Spleen (tissue), 11 donors: Measurements from ENCODE around the gene MAPKAP1. TPM values are rescaled to one million over a fixed set of nuclear protein-coding genes. Genes with fewer than 3 reads are reported as not detected.
A peak's percentile ranks its signal among the peaks of the same experiment; 100 is the strongest.

Experiments used
- DNase-seq: peaks from one replicate; pipeline ENCODE4 v3.0.0-alpha.2; 2020
- H3K27ac ChIP-seq, 8 donors: fragments of 200-600 bp; sonication (generic) in 7 of 8; 1 replicate in 4 of 8; 2 replicates in 4 of 8; pipeline versions ENCODE4 v1.5.0 to v1.8.0; 2016 to 2021; ENCODE audit warnings: inconsistent platforms in 4 of 8, mild to moderate bottlenecking in 4 of 8, moderate library complexity in 1 of 8
- H3K27me3 ChIP-seq, 7 donors: fragments of 200-600 bp; sonication (generic) in 6 of 7; replicated peaks in 1 of 7; 1 replicate in 4 of 7; 2 replicates in 3 of 7; pipeline versions ENCODE4 v1.5.0 to v1.8.0; 2016 to 2021; ENCODE audit warnings: inconsistent platforms in 3 of 7, mild to moderate bottlenecking in 1 of 7
- H3K36me3 ChIP-seq, 6 donors: fragments of 200-600 bp; sonication (generic) in 5 of 6; 1 replicate in 4 of 6; 2 replicates in 2 of 6; pipeline versions ENCODE4 v1.5.0 to v1.8.0; 2016 to 2021; ENCODE audit warnings: inconsistent platforms in 2 of 6
- H3K4me1 ChIP-seq, 6 donors: fragments of 200-600 bp; sonication (generic) in 5 of 6; 1 replicate in 3 of 6; 2 replicates in 3 of 6; pipeline versions ENCODE4 v1.5.0 to v1.8.0; 2016 to 2021; ENCODE audit warnings: inconsistent platforms in 3 of 6
- H3K4me3 ChIP-seq, 8 donors: fragments of 200-600 bp; sonication (generic) in 7 of 8; 1 replicate in 4 of 8; 2 replicates in 4 of 8; pipeline versions ENCODE4 v1.5.0 to v1.8.0; 2016 to 2021; ENCODE audit warnings: inconsistent platforms in 4 of 8, mild to moderate bottlenecking in 4 of 8, moderate library complexity in 2 of 8
- H3K9me3 ChIP-seq, 8 donors: fragments of 200-600 bp; sonication (generic) in 7 of 8; 1 replicate in 4 of 8; 2 replicates in 4 of 8; pipeline versions ENCODE4 v1.5.0 to v1.8.0; 2016 to 2021; ENCODE audit warnings: inconsistent platforms in 4 of 8
- CTCF ChIP-seq, 11 experiments: fragments of 200-600 bp in 7 of 11; fragments of 450-650 bp in 4 of 11; sonication (generic) in 4 of 11; IDR thresholded peaks in 8 of 11; conservative IDR thresholded peaks in 3 of 11; 1 replicate in 7 of 11; 2 replicates in 4 of 11; pipeline versions ENCODE4 v1.4.0 to v1.8.0; 2016 to 2021; ENCODE audit warnings: antibody characterized with exemption in 11 of 11, inconsistent platforms in 4 of 11, mild to moderate bottlenecking in 1 of 11
- POLR2A ChIP-seq, 3 donors: fragments of 450-650 bp; IDR thresholded peaks; one replicate each; pipeline ENCODE4 v1.5.1; 2017; ENCODE audit warnings: antibody characterized with exemption in 3 of 3, mild to moderate bottlenecking in 1 of 3
- POLR2AphosphoS5 ChIP-seq, 3 donors: sonication (generic); formaldehyde crosslinking; IDR thresholded peaks; one replicate each; pipeline ENCODE4 v1.5.1; 2017; ENCODE audit warnings: antibody characterized with exemption in 3 of 3
- WGBS, 5 donors: extraction: QIAGEN DNeasy Blood & Tissue Kit in 3 of 5; methylation state at CpG; one replicate each; pipeline versions ENCODE4 v1.1.5 to v1.1.7; 2013 to 2018; 5-methylcytosine and 5-hydroxymethylcytosine counted together
- intact Hi-C: fragments of 100-400 bp; cut with DNase I; formaldehyde crosslinking; loops from one replicate; pipeline ENCODE4 v1.15.0; 2023; ENCODE audit warnings: low total_unique reads
- polyA plus RNA-seq, 3 donors: library from polyadenylated mRNA; stranded (reverse); fragments of 200-250 nt; gene quantifications; one replicate each; pipeline ENCODE4 v1.2.1, GENCODE V29; 2013
- total RNA-seq, 7 donors: library from RNA; depleted of rRNA in 3 of 7; stranded (reverse); fragments of >200 nt in 3 of 7; fragmentation: NEBNext Ultra II Directional in 4 of 7; extraction: Animal tissue kit (Norgen Biotek cat#: 25700) in 4 of 7; gene quantifications; one replicate each; pipeline versions ENCODE4 v1.1.0 to v1.2.1, GENCODE V29; 2016 to 2021
- donor health status: healthy with polysubstance abuse.
- donor health status: DM: no; HTN: no; CAD: no; lungs with moderate emphysema.
- donor health status: DM: no; HTN: no; CAD: no.
- donor health status: Bipolar disorder and iron deficiency.
- donor health status: healthy.
- donor health status: DM: no; HTN: no; CAD: no.
- donor health status: DM: yes; HTN: yes; CAD: no.

Gene MAPKAP1
- total and polyA plus RNA-seq, 10 donors = 37.2 to 77.2 (median 60.4) TPM

GRCh38 chr9:125439434-125440272, 267.4 kb downstream of the MAPKAP1 start:
- H3K4me3 ChIP-seq = no peak overlapping the region
- no peaks in the 10 kb centered on the region for H3K9me3 ChIP-seq
- H3K36me3 ChIP-seq = peaks cover 0 to 87% (median 38%) of the 10 kb centered on the region in 6 donors
- DNase-seq = no peak
- TF ChIP-seq POLR2AphosphoS5 (IDR thresholded peaks at IDR 0.05) (no peak), CTCF (IDR thresholded peaks at IDR 0.05 in 8 of 11, conservative IDR thresholded peaks at IDR 0.05 in 3 of 11) (no peak), POLR2A (IDR thresholded peaks at IDR 0.05) (no peak)
- no peak overlapping the region for H3K27ac ChIP-seq
- WGBS, 5 donors = 89 to 95% (median 94%) methylated on average over 18 to 21 of the region's 21 CpGs
- peaks cover 0 to 7% (median 0%) of the 10 kb centered on the region in 6 donors for H3K4me1 ChIP-seq
- intact Hi-C loops = no loop called here
- no peaks in the 10 kb centered on the region for H3K27me3 ChIP-seq

- no peak for DNase-seq
- no peaks in the 10 kb centered on the region for H3K9me3 ChIP-seq
- peaks cover 0 to 78% (median 31%) of the 10 kb centered on the region in 6 donors for H3K36me3 ChIP-seq
- no peak overlapping the region for H3K4me3 ChIP-seq
- H3K4me1 ChIP-seq = no peaks in the 10 kb centered on the region
- TF ChIP-seq CTCF (IDR thresholded peaks at IDR 0.05 in 8 of 11, conservative IDR thresholded peaks at IDR 0.05 in 3 of 11) (no peak), POLR2AphosphoS5 (IDR thresholded peaks at IDR 0.05) (peak in 1 of 3 donors; percentile 13)
- intact Hi-C loops = no loop called here
- whole genome bisulfite sequencing, 5 donors = 92 to 96% (median 94%) methylated on average over 27 to 32 of the region's 32 CpGs
- no peaks in the 10 kb centered on the region for H3K27me3 ChIP-seq
- no peak overlapping the region for H3K27ac ChIP-seq
These were observed 268.2 kb downstream of the MAPKAP1 start for GRCh38 chr9:125438506-125439433.

- no peak for TF ChIP-seq POLR2A (IDR thresholded peaks at IDR 0.05)
- TF ChIP-seq POLR2AphosphoS5 (IDR thresholded peaks at IDR 0.05) = no peak
- TF ChIP-seq CTCF (IDR thresholded peaks at IDR 0.05 in 8 of 11, conservative IDR thresholded peaks at IDR 0.05 in 3 of 11) = no peak
- Histone ChIP-seq H3K4me1 (no peaks in the 10 kb centered on the region), H3K4me3 (no peak overlapping the region), H3K27me3 (no peaks in the 10 kb centered on the region), H3K27ac (no peak overlapping the region), H3K36me3 (peaks cover 0 to 69% (median 30%) of the 10 kb centered on the region in 6 donors), H3K9me3 (no peaks in the 10 kb centered on the region)
- intact Hi-C loops = no loop called here
- no peak for DNase-seq
- WGBS, 5 donors = 91 to 95% (median 93%) methylated on average over 15 of the region's 15 CpGs
These were observed 269.2 kb downstream of the MAPKAP1 start for GRCh38 chr9:125437771-125438221.
